Mesodermal cell (in vitro differentiated cells): ENCODE data around the gene CCDC148.

ENCODE experiments used
- H3K27ac ChIP-seq: 2 replicates; pipeline ENCODE4 v1.7.0; 2013; ENCODE audit warnings: mild to moderate bottlenecking, low read depth, low read length, moderate library complexity; ENCODE audit not compliant: severe bottlenecking
- H3K36me3 ChIP-seq: 2 replicates; pipeline ENCODE4 v1.7.1; 2013; ENCODE audit warnings: mild to moderate bottlenecking, low read length, moderate library complexity; ENCODE audit not compliant: control insufficient read depth, insufficient read depth
- H3K4me1 ChIP-seq: one replicate; pipeline ENCODE4 v1.7.1; 2013; ENCODE audit warnings: mild to moderate bottlenecking, low read length; ENCODE audit not compliant: insufficient read depth, control insufficient read depth, poor library complexity, severe bottlenecking
- H3K4me3 ChIP-seq: 2 replicates; pipeline ENCODE4 v1.7.0; 2013; ENCODE audit warnings: low read length, control low read depth, mild to moderate bottlenecking; ENCODE audit not compliant: insufficient read depth, poor library complexity, severe bottlenecking; ENCODE audit errors: extremely low read depth
- H3K9me3 ChIP-seq: 2 replicates; pipeline ENCODE4 v1.7.1; 2013; ENCODE audit warnings: mild to moderate bottlenecking, low read length, moderate library complexity; ENCODE audit not compliant: control insufficient read depth
- WGBS, 2 experiments: methylation state at CpG; one replicate each; pipeline ENCODE4 v1.1.5; 2013; ENCODE audit warnings: missing lambda C conversion rate in 2 of 2; ENCODE audit not compliant: insufficient coverage in 2 of 2; 5-methylcytosine and 5-hydroxymethylcytosine counted together

CCDC148 gene

GRCh38 chr2:158293722-158294121 lies 162.8 kb downstream of the CCDC148 start:
- H3K4me1 ChIP-seq, result no peaks in the 10 kb centered on the region
- H3K9me3 ChIP-seq, result no peaks in the 10 kb centered on the region
- no peaks in the 10 kb centered on the region for H3K36me3 ChIP-seq
- no peak overlapping the region for H3K4me3 ChIP-seq
- WGBS, 2 experiments, result no CpG with 5 or more reads among the region's 3 CpGs
- H3K27ac ChIP-seq, result no peak overlapping the region

GRCh38 chr2:158291544-158292180 lies 164.9 kb downstream of the CCDC148 start:
- no peak overlapping the region for H3K4me3 ChIP-seq
- 93% methylated on average over 2 of the region's 2 CpGs; no CpG with 5 or more reads in 1 of the 2 experiments for WGBS, 2 experiments
- H3K4me1 ChIP-seq, result no peaks in the 10 kb centered on the region
- no peaks in the 10 kb centered on the region for H3K36me3 ChIP-seq
- H3K27ac ChIP-seq, result no peak overlapping the region
- H3K9me3 ChIP-seq, result no peaks in the 10 kb centered on the region

- Histone ChIP-seq H3K27ac (no peak overlapping the region), H3K9me3 (no peaks in the 10 kb centered on the region), H3K4me1 (no peaks in the 10 kb centered on the region), H3K4me3 (no peak overlapping the region), H3K36me3 (no peaks in the 10 kb centered on the region)
- 85 to 87% methylated on average over 4 to 5 of the region's 5 CpGs for WGBS, 2 experiments
Observed at GRCh38 chr2:158290225-158290624, 166.3 kb downstream of the CCDC148 start.

- 50% methylated on average over 1 of the region's 2 CpGs; no CpG with 5 or more reads in 1 of the 2 experiments for WGBS, 2 experiments
- H3K27ac ChIP-seq, result no peak overlapping the region
Observed at GRCh38 chr2:158276619-158277471, 179.7 kb downstream of the CCDC148 start.

GRCh38 chr2:158273791-158274190 lies 182.8 kb downstream of the CCDC148 start:
- H3K27ac ChIP-seq, result no peak overlapping the region
- 71 to 94% methylated on average over 1 to 2 of the region's 3 CpGs for WGBS, 2 experiments
- H3K36me3 ChIP-seq, result no peaks in the 10 kb centered on the region
- H3K4me3 ChIP-seq, result no peak overlapping the region
- H3K9me3 ChIP-seq, result no peaks in the 10 kb centered on the region
- H3K4me1 ChIP-seq, result no peaks in the 10 kb centered on the region

More at GRCh38 chr2:158276619-158277471, 179.7 kb downstream of the CCDC148 start:
- H3K36me3 ChIP-seq, result no peaks in the 10 kb centered on the region
- no peak overlapping the region for H3K4me3 ChIP-seq
- no peaks in the 10 kb centered on the region for H3K4me1 ChIP-seq
- H3K9me3 ChIP-seq, result no peaks in the 10 kb centered on the region

GRCh38 chr2:158270536-158270935 lies 186.0 kb downstream of the CCDC148 start:
- H3K27ac ChIP-seq, result no peak overlapping the region
- no peaks in the 10 kb centered on the region for H3K4me1 ChIP-seq
- H3K4me3 ChIP-seq, result no peak overlapping the region
- H3K36me3 ChIP-seq, result no peaks in the 10 kb centered on the region
- WGBS, 2 experiments, result 100% methylated on average over 1 to 2 of the region's 3 CpGs
- H3K9me3 ChIP-seq, result no peaks in the 10 kb centered on the region

- 80 to 95% methylated on average over 2 of the region's 2 CpGs for WGBS, 2 experiments
- Histone ChIP-seq H3K36me3 (no peaks in the 10 kb centered on the region), H3K27ac (no peak overlapping the region), H3K9me3 (no peaks in the 10 kb centered on the region), H3K4me1 (no peaks in the 10 kb centered on the region), H3K4me3 (no peak overlapping the region)
Observed at GRCh38 chr2:158269143-158269542, 187.4 kb downstream of the CCDC148 start.

- WGBS, 2 experiments, result 93 to 96% methylated on average over 2 of the region's 2 CpGs
- no peak overlapping the region for H3K27ac ChIP-seq
- no peaks in the 10 kb centered on the region for H3K4me1 ChIP-seq
- no peaks in the 10 kb centered on the region for H3K9me3 ChIP-seq
- no peak overlapping the region for H3K4me3 ChIP-seq
- H3K36me3 ChIP-seq, result no peaks in the 10 kb centered on the region
Observed at GRCh38 chr2:158266111-158266510, 190.4 kb downstream of the CCDC148 start.

- H3K9me3 ChIP-seq, result no peaks in the 10 kb centered on the region
- no peak overlapping the region for H3K27ac ChIP-seq
- no peak overlapping the region for H3K4me3 ChIP-seq
- H3K4me1 ChIP-seq, result no peaks in the 10 kb centered on the region
- 100% methylated on average over 1 of the region's 2 CpGs; no CpG with 5 or more reads in 1 of the 2 experiments for WGBS, 2 experiments
- H3K36me3 ChIP-seq, result no peaks in the 10 kb centered on the region
Observed at GRCh38 chr2:158255257-158255656, 201.3 kb downstream of the CCDC148 start.

- Histone ChIP-seq H3K9me3 (no peaks in the 10 kb centered on the region), H3K36me3 (no peaks in the 10 kb centered on the region), H3K27ac (no peak overlapping the region), H3K4me3 (no peak overlapping the region), H3K4me1 (no peaks in the 10 kb centered on the region)
- 86% methylated on average over 1 of the region's 1 CpG; no CpG with 5 or more reads in 1 of the 2 experiments for WGBS, 2 experiments
Observed at GRCh38 chr2:158253170-158253569, 203.4 kb downstream of the CCDC148 start.

- H3K27ac ChIP-seq, result no peak overlapping the region
- H3K4me1 ChIP-seq, result no peaks in the 10 kb centered on the region
- H3K9me3 ChIP-seq, result no peaks in the 10 kb centered on the region
- 70% methylated on average over 2 of the region's 3 CpGs; no CpG with 5 or more reads in 1 of the 2 experiments for WGBS, 2 experiments
- H3K36me3 ChIP-seq, result no peaks in the 10 kb centered on the region
- no peak overlapping the region for H3K4me3 ChIP-seq
Observed at GRCh38 chr2:158251356-158251755, 205.2 kb downstream of the CCDC148 start.
